ENCODE measurements around the gene MUC12. TPM values are rescaled to one million over a fixed set of nuclear protein-coding genes. Genes with fewer than 3 reads are reported as not detected.
"Not testable (repeated sequence)": the region's sequence is repeated elsewhere in the genome, so short reads cannot be mapped to it uniquely, and the experiment has no call there.

The MUC12 gene
- total and polyA plus RNA-seq, 2 of the 4 experiments (the other 2 are of a cell fraction), result 4.0 TPM; not detected in 1

DNA sequence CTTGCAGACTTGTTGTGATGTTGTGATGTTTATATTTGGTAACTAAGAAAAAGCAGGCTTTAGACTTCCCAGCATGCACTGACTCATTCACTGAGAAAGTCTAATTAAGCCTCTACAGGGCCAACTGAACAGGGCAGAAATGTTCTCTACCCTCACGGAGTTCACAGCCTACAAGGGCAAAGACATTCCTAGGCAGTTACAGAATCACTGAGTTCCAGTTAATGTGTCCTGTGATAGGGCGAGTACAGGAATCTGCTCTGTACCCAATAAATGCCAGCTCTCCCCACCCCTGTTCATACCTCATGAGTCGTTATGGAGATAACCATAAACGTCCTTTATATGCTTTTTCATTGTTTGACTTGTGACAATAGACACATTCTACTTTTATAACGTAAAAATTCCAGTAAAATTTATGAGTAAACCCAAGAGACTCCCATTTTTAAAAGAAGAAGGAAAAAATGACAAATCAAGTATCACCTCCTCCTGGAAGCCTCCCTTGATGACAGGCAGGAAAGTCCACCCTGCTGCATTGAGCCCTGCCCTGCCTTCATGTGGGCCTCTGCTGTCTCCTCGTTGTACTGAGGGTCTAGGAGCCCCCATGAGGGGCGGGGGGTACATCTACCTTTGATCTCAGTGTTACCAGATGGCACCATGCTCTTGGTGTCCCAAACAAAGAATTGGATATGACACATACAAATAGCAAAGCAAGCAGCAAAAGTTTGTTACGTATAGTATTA is 14.3 kb downstream of the MUC12 start:
- H3K36me3 ChIP-seq (ENCODE audit: control insufficient read depth, insufficient read depth, low read length), result no peaks in the 10 kb centered on the region
- no peak overlapping the region for H2BK120ac ChIP-seq (ENCODE audit: low read depth, low read length)
- ChIA-PET CTCF (no interaction called here), POLR2A (ENCODE audit: unreplicated experiment) (no interaction called here)
- no peak overlapping the region for H2AK9ac ChIP-seq (replicated peaks; ENCODE audit: low read depth, low read length, poor library complexity)
- H3K27ac ChIP-seq (ENCODE audit: insufficient read depth, low read length), result no peak overlapping the region
- H4K91ac ChIP-seq (ENCODE audit: insufficient read depth, low read depth, low read length), result no peak overlapping the region
- H3K79me1 ChIP-seq (ENCODE audit: low read depth in 1 of 2, low read length in 2 of 2), result no peaks in the 10 kb centered on the region
- no peak overlapping the region for H2BK15ac ChIP-seq (ENCODE audit: low read depth, low read length)
- intact Hi-C loops (cut with micrococcal nuclease), result no loop called here
- no peak overlapping the region for H4K8ac ChIP-seq (ENCODE audit: low read depth in 2 of 2, low read length in 2 of 2)
- DNase-seq (peak; percentile 31), ATAC-seq (ENCODE audit: low read depth) (peak; percentile 76)
- no peaks in the 10 kb centered on the region for H3K4me1 ChIP-seq (ENCODE audit: control insufficient read depth, insufficient read depth, low read length)
- H2AFZ ChIP-seq (replicated peaks; ENCODE audit: low read length, poor library complexity), result no peak overlapping the region
- no peak overlapping the region for H3K23ac ChIP-seq (ENCODE audit: low read depth, low read length)
- H3K4me3 ChIP-seq (ENCODE audit: insufficient read depth, low read depth, low read length), result no peak overlapping the region
- no peaks in the 10 kb centered on the region for H3K9me3 ChIP-seq (ENCODE audit: control insufficient read depth, insufficient read depth, low read length)
- H4K20me1 ChIP-seq (ENCODE audit: insufficient read depth, low read length), result no peaks in the 10 kb centered on the region
- no peak overlapping the region for H2AK5ac ChIP-seq (ENCODE audit: low read depth, low read length)
- BruUV-seq (replicated peaks), result no TSS peak
- dilution Hi-C loops (cut with HindIII; ENCODE audit: low sequenced_read_pairs, unreplicated experiment), result no loop called here
- H3K4me2 ChIP-seq (ENCODE audit: low read depth, low read length), result no peak overlapping the region
- H3K56ac ChIP-seq (ENCODE audit: extremely low read depth, insufficient read depth, low read length), result no peak overlapping the region
- H3K9ac ChIP-seq (ENCODE audit: low read depth, low read length), result no peak overlapping the region
- in situ Hi-C loops (cut with MboI; ENCODE audit: low sequenced_read_pairs), result no loop called here
- no peaks in the 10 kb centered on the region for H3K9me1 ChIP-seq (ENCODE audit: insufficient read depth, low read length)
- peaks cover 4% of the 10 kb centered on the region for H3K27me3 ChIP-seq (ENCODE audit: control insufficient read depth, insufficient read depth, low read length)
- no CpG with 5 or more reads among the region's 8 CpGs for WGBS, 2 experiments (ENCODE audit: extremely low coverage in 2 of 2, insufficient read length in 1 of 2)
- H3K14ac ChIP-seq (replicated peaks; ENCODE audit: low read depth, low read length), result no peak overlapping the region
- TF ChIP-seq MXI1 (IDR thresholded peaks at IDR 0.05; ENCODE audit: borderline replicate concordance, low read depth, low read length), result no peak
- no peak for TF ChIP-seq RAD21 (IDR thresholded peaks at IDR 0.05; ENCODE audit: low read length)
- no peak for TF ChIP-seq MAZ (IDR thresholded peaks at IDR 0.05; ENCODE audit: borderline replicate concordance, low read depth, low read length)
- TF ChIP-seq FOS (IDR thresholded peaks at IDR 0.05; ENCODE audit: low read depth, low read length), result no peak
- no peak for TF ChIP-seq RFX5 (IDR thresholded peaks at IDR 0.05; ENCODE audit: low read depth, low read length)
- H2BK20ac ChIP-seq (ENCODE audit: low read depth, low read length), result no peak overlapping the region
- H2BK5ac ChIP-seq (ENCODE audit: low read depth, low read length, poor library complexity, severe bottlenecking), result no peak overlapping the region
- H3K4ac ChIP-seq (ENCODE audit: low read depth, low read length), result no peak overlapping the region
- H3K18ac ChIP-seq (ENCODE audit: low read depth, low read length), result no peak overlapping the region
- H4K5ac ChIP-seq (ENCODE audit: low read depth, low read length), result no peak overlapping the region

DNA sequence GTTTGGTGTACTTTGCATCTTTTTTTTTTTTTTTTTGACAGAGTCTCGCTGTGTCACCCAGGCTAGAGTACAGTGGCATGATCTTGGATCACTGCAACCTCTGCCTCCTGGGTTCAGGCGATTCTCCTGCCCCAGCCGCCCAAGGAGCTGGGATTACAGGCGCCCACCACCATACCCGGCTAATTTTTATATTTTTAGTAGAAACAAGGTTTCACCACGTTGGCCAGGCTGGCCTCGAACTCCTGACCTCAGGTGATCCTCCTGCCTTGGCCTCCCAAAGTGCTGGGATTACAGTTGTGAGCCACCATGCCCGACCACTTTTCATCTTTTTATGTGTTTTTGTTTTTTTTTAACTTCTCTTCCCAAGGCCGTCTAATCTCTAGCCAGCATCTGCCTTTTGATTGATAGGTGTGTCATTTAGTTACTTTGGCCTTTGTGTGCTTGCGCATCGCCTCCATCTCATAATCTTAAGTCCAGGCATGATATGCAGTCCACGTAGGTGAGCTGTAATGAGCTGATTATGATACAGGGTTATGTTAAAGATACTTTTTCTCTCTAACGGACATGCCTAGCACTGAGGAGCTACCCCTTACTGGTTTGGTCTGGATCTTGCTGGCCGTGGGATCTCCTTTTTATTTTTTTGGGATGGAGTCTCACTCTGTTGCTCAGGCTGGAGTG is 15.0 kb downstream of the MUC12 start:
- H3K56ac ChIP-seq (ENCODE audit: extremely low read depth, insufficient read depth, low read length); intact Hi-C loops (cut with micrococcal nuclease); H3K27ac ChIP-seq (ENCODE audit: insufficient read depth, low read length); H2BK120ac ChIP-seq (ENCODE audit: low read depth, low read length); H3K9me3 ChIP-seq (ENCODE audit: control insufficient read depth, insufficient read depth, low read length); dilution Hi-C loops (cut with HindIII; ENCODE audit: low sequenced_read_pairs, unreplicated experiment); H3K4ac ChIP-seq (ENCODE audit: low read depth, low read length); H2AFZ ChIP-seq (replicated peaks; ENCODE audit: low read length, poor library complexity); DNase-seq; H3K79me1 ChIP-seq (ENCODE audit: low read depth in 1 of 2, low read length in 2 of 2); in situ Hi-C loops (cut with MboI; ENCODE audit: low sequenced_read_pairs); H2AK5ac ChIP-seq (ENCODE audit: low read depth, low read length); H2BK5ac ChIP-seq (ENCODE audit: low read depth, low read length, poor library complexity, severe bottlenecking); BruUV-seq (replicated peaks); H4K5ac ChIP-seq (ENCODE audit: low read depth, low read length); H3K9ac ChIP-seq (ENCODE audit: low read depth, low read length); H2BK20ac ChIP-seq (ENCODE audit: low read depth, low read length); H3K23ac ChIP-seq (ENCODE audit: low read depth, low read length); H3K4me2 ChIP-seq (ENCODE audit: low read depth, low read length); H3K18ac ChIP-seq (ENCODE audit: low read depth, low read length); H3K4me1 ChIP-seq (ENCODE audit: control insufficient read depth, insufficient read depth, low read length); ATAC-seq (ENCODE audit: low read depth); H2AK9ac ChIP-seq (replicated peaks; ENCODE audit: low read depth, low read length, poor library complexity); H4K91ac ChIP-seq (ENCODE audit: insufficient read depth, low read depth, low read length); H3K4me3 ChIP-seq (ENCODE audit: insufficient read depth, low read depth, low read length); H3K14ac ChIP-seq (replicated peaks; ENCODE audit: low read depth, low read length); H3K27me3 ChIP-seq (ENCODE audit: control insufficient read depth, insufficient read depth, low read length); H3K36me3 ChIP-seq (ENCODE audit: control insufficient read depth, insufficient read depth, low read length); CTCF ChIA-PET; POLR2A ChIA-PET (ENCODE audit: unreplicated experiment); H4K8ac ChIP-seq (ENCODE audit: low read depth in 2 of 2, low read length in 2 of 2); H2BK15ac ChIP-seq (ENCODE audit: low read depth, low read length); H3K9me1 ChIP-seq (ENCODE audit: insufficient read depth, low read length); H4K20me1 ChIP-seq (ENCODE audit: insufficient read depth, low read length): not testable (repeated sequence)
- no CpG with 5 or more reads among the region's 14 CpGs for WGBS, 2 experiments (ENCODE audit: extremely low coverage in 2 of 2, insufficient read length in 1 of 2)

Measured in IMR-90 (cell line).